ENCODE measurements around the gene FCGR1A.
"Not testable (repeated sequence)": the region's sequence is repeated elsewhere in the genome, so short reads cannot be mapped to it uniquely, and the experiment has no call there.

- TF ChIP-seq POLR2AphosphoS5 (IDR thresholded peaks at IDR 0.05; ENCODE audit: low read depth, low read length); RFX5 (IDR thresholded peaks at IDR 0.05; ENCODE audit: low read length); EZH2phosphoT487 (IDR thresholded peaks at IDR 0.05; ENCODE audit: borderline replicate concordance, low read depth); REST (IDR thresholded peaks at IDR 0.05; ENCODE audit: low read depth, low read length); YY1 (IDR thresholded peaks at IDR 0.05; ENCODE audit: low read depth); CTCF (IDR thresholded peaks at IDR 0.05); EP300 (IDR thresholded peaks at IDR 0.05; ENCODE audit: borderline replicate concordance in 1 of 2, low read depth in 1 of 2, low read length in 1 of 2); IRF3 (IDR thresholded peaks at IDR 0.05; ENCODE audit: low read depth, low read length); GATA2 (CRISPR knock-in tag; IDR thresholded peaks at IDR 0.05); FOXM1 (IDR thresholded peaks at IDR 0.05; ENCODE audit: low read depth); RCOR1 (IDR thresholded peaks at IDR 0.05; ENCODE audit: low read length); TEAD4 (IDR thresholded peaks at IDR 0.05; ENCODE audit: borderline replicate concordance, insufficient read depth); TAF1 (IDR thresholded peaks at IDR 0.05; ENCODE audit: borderline replicate concordance, low read depth, low read length); ELF1 (IDR thresholded peaks at IDR 0.05): not testable (repeated sequence)
Observed at GRCh38 chr1:149783289-149783688, 795 bp downstream of the FCGR1A start.
